HFFc6 (cell line): ENCODE data around the gene CNTN3. TPM values are rescaled to one million over a fixed set of nuclear protein-coding genes. Genes with fewer than 3 reads are reported as not detected.

Experiments
- DNase-seq: peaks from one replicate; pipeline ENCODE4 v3.0.0-alpha.2; 2018
- H3K27ac Mint-ChIP-seq: 2 replicates; pipeline ENCODE4 v1.8.0; 2020; ENCODE audit warnings: mild to moderate bottlenecking, mixed read lengths
- H3K27me3 Mint-ChIP-seq: 2 replicates; pipeline ENCODE4 v1.8.0; 2021; ENCODE audit warnings: mild to moderate bottlenecking, moderate library complexity, mixed read lengths; ENCODE audit not compliant: insufficient read depth
- H3K36me3 Mint-ChIP-seq: 2 replicates; pipeline ENCODE4 v1.8.0; 2021; ENCODE audit warnings: low read depth, mixed read lengths
- H3K4me1 Mint-ChIP-seq: 2 replicates; pipeline ENCODE4 v1.8.0; 2020; ENCODE audit warnings: low read depth, mixed read lengths
- H3K4me3 Mint-ChIP-seq: 2 replicates; pipeline ENCODE4 v1.8.0; 2020; ENCODE audit warnings: mild to moderate bottlenecking, moderate library complexity, mixed read lengths
- H3K9me3 Mint-ChIP-seq: 2 replicates; pipeline ENCODE4 v1.8.0; 2020; ENCODE audit warnings: mild to moderate bottlenecking, mixed read lengths
- CTCF ChIP-seq: fragments of 200-600 bp; sonication (generic); IDR thresholded peaks from 2 replicates; pipeline ENCODE4 v1.5.0; 2021; ENCODE audit warnings: antibody characterized with exemption, mild to moderate bottlenecking
- total RNA-seq, 6 experiments: library from RNA; stranded (reverse); fragmentation: NEBNext Ultra II Directional; extraction: Animal tissue kit (Norgen Biotek cat#: 25700); gene quantifications; 2 replicates in 1 of 6; 3 replicates in 5 of 6; pipeline ENCODE4 v1.2.3, GENCODE V29; 2021

The CNTN3 gene
- total RNA-seq, 6 experiments from 2014 or later, result 9.8 to 14.6 (median 12.3) TPM

GRCh38 chr3:74636981-74637380 lies 22.5 kb upstream of the CNTN3 start:
- Mint-ChIP-seq H3K36me3 (no peaks in the 10 kb centered on the region), H3K4me3 (no peak overlapping the region), H3K9me3 (no peaks in the 10 kb centered on the region), H3K27me3 (no peaks in the 10 kb centered on the region), H3K27ac (no peak overlapping the region; the same call in 1 of the 2 replicates), H3K4me1 (peaks cover 70% of the 10 kb centered on the region)
- DNase-seq, result peak; percentile 35
- TF ChIP-seq CTCF, result no peak

DNA sequence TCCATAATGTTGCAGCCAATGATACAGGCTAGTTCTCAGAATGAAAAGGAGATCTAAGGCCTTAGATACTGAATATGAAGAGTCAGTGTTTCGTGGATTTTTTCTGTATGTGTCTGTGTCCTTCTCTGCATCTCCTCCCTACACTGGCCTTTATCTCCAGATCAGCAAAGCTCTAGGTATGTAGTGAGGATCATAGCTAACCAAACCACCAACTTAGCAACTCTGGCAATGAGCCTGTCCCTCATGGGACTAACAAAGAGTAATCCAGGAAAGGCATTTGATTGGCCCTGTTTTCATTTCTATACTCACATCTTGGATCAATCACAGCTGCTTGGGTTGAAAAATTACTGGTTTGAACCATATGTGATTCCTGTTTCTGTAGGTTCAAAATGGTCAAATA lies 18.6 kb upstream of the CNTN3 start:
- Mint-ChIP-seq H3K4me3 (peak overlapping the region; percentile 51), H3K36me3 (no peaks in the 10 kb centered on the region), H3K4me1 (peaks cover 67% of the 10 kb centered on the region), H3K9me3 (no peaks in the 10 kb centered on the region), H3K27me3 (no peaks in the 10 kb centered on the region), H3K27ac (peak overlapping the region; percentile 68)
- no peak for TF ChIP-seq CTCF
- DNase-seq, result peak; percentile 86

GRCh38 chr3:74631351-74632140 lies 17.1 kb upstream of the CNTN3 start:
- peaks cover 67% of the 10 kb centered on the region for H3K4me1 Mint-ChIP-seq
- H3K4me3 Mint-ChIP-seq, result peak overlapping the region; percentile 78
- no peaks in the 10 kb centered on the region for H3K36me3 Mint-ChIP-seq
- H3K27ac Mint-ChIP-seq, result peak overlapping the region; percentile 76
- H3K9me3 Mint-ChIP-seq, result no peaks in the 10 kb centered on the region
- no peaks in the 10 kb centered on the region for H3K27me3 Mint-ChIP-seq
- TF ChIP-seq CTCF, result no peak
- DNase-seq, result peak; percentile 25

DNA sequence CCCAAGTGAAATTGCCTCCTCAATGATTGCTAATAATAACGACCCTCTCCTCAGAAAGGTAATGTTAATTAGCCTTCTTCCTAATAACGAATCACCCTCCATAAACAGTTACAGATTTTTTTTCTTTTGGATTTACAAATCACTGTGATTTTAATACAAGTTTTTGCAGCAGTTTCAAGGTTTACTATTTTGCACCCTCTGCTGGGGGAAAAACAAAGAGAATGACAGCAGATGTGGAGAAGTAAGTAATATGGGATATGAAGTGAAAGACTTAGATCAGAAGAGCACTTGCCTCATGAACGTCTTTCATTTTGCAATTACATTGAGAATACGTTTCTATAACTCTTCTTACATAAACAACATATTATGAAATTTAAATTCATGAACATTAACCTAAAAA lies 16.1 kb upstream of the CNTN3 start:
- Mint-ChIP-seq H3K9me3 (no peaks in the 10 kb centered on the region), H3K27me3 (no peaks in the 10 kb centered on the region)
- DNase-seq, result peak; percentile 65

GRCh38 chr3:74626011-74626410 lies 11.6 kb upstream of the CNTN3 start:
- DNase-seq, result no peak
- Mint-ChIP-seq H3K9me3 (no peaks in the 10 kb centered on the region), H3K4me3 (no peak overlapping the region), H3K4me1 (peaks cover 53% of the 10 kb centered on the region), H3K27ac (no peak overlapping the region), H3K36me3 (no peaks in the 10 kb centered on the region), H3K27me3 (no peaks in the 10 kb centered on the region)
- no peak for TF ChIP-seq CTCF

More for the DNA sequence above, 16.1 kb upstream of the CNTN3 start:
- H3K27ac Mint-ChIP-seq, result peak overlapping the region; percentile 38; the same call in 1 of the 2 replicates
- peaks cover 60% of the 10 kb centered on the region for H3K4me1 Mint-ChIP-seq
- peak; percentile 82 for TF ChIP-seq CTCF
- no peak overlapping the region for H3K4me3 Mint-ChIP-seq
- H3K36me3 Mint-ChIP-seq, result no peaks in the 10 kb centered on the region
